HepG2 (cell line): ENCODE measurements around the gene AGBL1. TPM values are rescaled to one million over a fixed set of nuclear protein-coding genes. Genes with fewer than 3 reads are reported as not detected.

ENCODE experiments used
- ATAC-seq: fragments of 200-7000 bp; cut with Tn5 transposase; 3 replicates; pipeline ENCODE4 v1.9.1; 2020; ENCODE audit warnings: mild to moderate bottlenecking, moderate library complexity
- BruUV-seq: library from RNA; stranded (reverse); fragments of 400-500 nt; replicated peaks from 2 replicates; lab custom pipeline; 2021; lab: Mats Ljungman, UMichigan
- CTCF ChIA-PET: fragments of 300-600 bp; formaldehyde crosslinking; extraction: SDS; loops from one replicate; lab custom pipeline; 2021; ENCODE audit warnings: low total read pairs, inconsistent platforms, low intra/inter-chr PET ratio; lab: Yijun Ruan, JAX
- POLR2A ChIA-PET: fragments of 350-600 bp; sonication (Branson Sonifier 250); formaldehyde crosslinking; loops from one replicate; lab custom pipeline; 2020; ENCODE audit warnings: antibody characterized with exemption, inconsistent platforms; lab: Yijun Ruan, JAX
- DNase-seq: peaks from one replicate; pipeline ENCODE4 v3.0.0-alpha.2; 2015; ENCODE audit warnings: low spot score
- FAIRE-seq: peaks from 3 replicates; lab custom pipeline; 2011; peaks lifted over from hg19 to GRCh38; lab: Jason Lieb, UNC
- H2AFZ ChIP-seq: one replicate; pipeline ENCODE4 v1.6.1; 2011; ENCODE audit warnings: low read length, inconsistent platforms
- H3K27ac ChIP-seq: fragments of 300-600 bp; 3 replicates; pipeline ENCODE4 v1.8.0; 2011; ENCODE audit warnings: mixed run types, mild to moderate bottlenecking, mixed read lengths, low read length, inconsistent platforms; ENCODE audit not compliant: insufficient read depth; ENCODE audit errors: extremely low read length
- H3K27me3 ChIP-seq, 2 experiments: fragments of 200-600 bp in 1 of 2; 2 replicates in 1 of 2; 3 replicates in 1 of 2; pipeline versions ENCODE4 v1.6.0 to v1.8.0; 2011; ENCODE audit warnings: low read length in 2 of 2, mild to moderate bottlenecking in 2 of 2, moderate library complexity in 2 of 2, inconsistent platforms in 1 of 2; ENCODE audit not compliant: insufficient read depth in 2 of 2, control insufficient read depth in 1 of 2
- H3K36me3 ChIP-seq, 2 experiments: fragments of 200-600 bp in 1 of 2; replicated peaks in 1 of 2; 2 replicates in 1 of 2; 3 replicates in 1 of 2; pipeline versions ENCODE4 v1.5.1 to v1.8.0; 2011; ENCODE audit warnings: low read length in 2 of 2, inconsistent platforms in 1 of 2; ENCODE audit not compliant: insufficient read depth in 2 of 2, control insufficient read depth in 1 of 2
- H3K4me1 ChIP-seq: 2 replicates; pipeline ENCODE4 v1.5.1; 2012; ENCODE audit warnings: low read length, inconsistent platforms; ENCODE audit not compliant: insufficient read depth
- H3K4me2 ChIP-seq: 2 replicates; pipeline ENCODE4 v1.6.0; 2011; ENCODE audit warnings: low read depth, low read length, inconsistent platforms
- H3K4me3 ChIP-seq, 3 experiments: fragments of 200-600 bp in 1 of 3; sonication (generic), shearing (Covaris generic) in 1 of 3; replicated peaks in 1 of 3; 2 replicates each; pipeline ENCODE4 v1.5.1; 2011 to 2016; ENCODE audit warnings: low read length in 3 of 3, inconsistent platforms in 2 of 3, low read depth in 2 of 3, mild to moderate bottlenecking in 2 of 3, control low read depth in 1 of 3, mixed read lengths in 1 of 3; ENCODE audit not compliant: insufficient read depth in 1 of 3
- H3K79me2 ChIP-seq: one replicate; pipeline ENCODE4 v1.6.1; 2011; ENCODE audit warnings: low read length, inconsistent platforms; ENCODE audit not compliant: insufficient read depth
- H3K9ac ChIP-seq: 2 replicates; pipeline ENCODE4 v1.6.0; 2011; ENCODE audit warnings: mild to moderate bottlenecking, low read depth, low read length, inconsistent platforms; ENCODE audit not compliant: insufficient read depth
- H3K9me3 ChIP-seq: 2 replicates; pipeline ENCODE4 v1.5.1; 2012; ENCODE audit warnings: mild to moderate bottlenecking, low read length
- H4K20me1 ChIP-seq: 2 replicates; pipeline ENCODE4 v1.6.0; 2011; ENCODE audit warnings: inconsistent platforms, mild to moderate bottlenecking, low read length, moderate library complexity; ENCODE audit not compliant: insufficient read depth
- MAFF ChIP-seq: IDR thresholded peaks from 2 replicates; pipeline ENCODE4 v1.6.1; 2011; ENCODE audit warnings: low read depth, low read length, improper control_type of control experiment
- MAFK ChIP-seq, 2 experiments: IDR thresholded peaks in 1 of 2; conservative IDR thresholded peaks in 1 of 2; 2 replicates each; pipeline ENCODE4 v1.6.1; 2011; ENCODE audit warnings: improper control_type of control experiment in 2 of 2, low read length in 2 of 2
- WGBS: methylation state at CpG from one replicate; pipeline ENCODE4 v1.1.6; 2017; ENCODE audit warnings: low lambda C conversion rate; 5-methylcytosine and 5-hydroxymethylcytosine counted together
- in situ Hi-C: cut with HindIII; loops from 2 replicates; pipeline ENCODE4 v1.10.0; 2017; ENCODE audit warnings: low pct_unique_long_range_greater_than_20kb; ENCODE audit not compliant: extremely low pct_ligation_motif_present
- intact Hi-C: fragments of 100-400 bp; cut with micrococcal nuclease; formaldehyde crosslinking; loops from one replicate; pipeline ENCODE4 v1.10.0; 2022; ENCODE audit not compliant: unreplicated experiment
- polyA plus RNA-seq, 8 experiments: library from polyadenylated mRNA; depleted of rRNA in 3 of 8; stranded (reverse) in 7 of 8; unstranded in 1 of 8; fragments of >200 nt; fragmentation: Illumina TruSeq in 4 of 8; extraction: Trizol in 4 of 8; gene quantifications; 2 replicates each; pipeline versions ENCODE4 v1.2.1 to v1.2.3, GENCODE V29; 2011 to 2016; ENCODE audit warnings: low read depth in 4 of 8, missing spikeins in 1 of 8, mixed read lengths in 1 of 8; ENCODE audit not compliant: insufficient read depth in 1 of 8
- total RNA-seq, 5 experiments: library from RNA; depleted of rRNA; stranded (reverse); fragments of >200 nt; fragmentation: Illumina TruSeq; extraction: Trizol; gene quantifications; 2 replicates each; pipeline ENCODE4 v1.2.3, GENCODE V29; 2016; ENCODE audit warnings: low read depth in 1 of 5
- TF ChIP-seq, protein P1 (sequence below): IDR thresholded peaks from 2 replicates; pipeline ENCODE4 v1.6.1; 2016; ENCODE audit warnings: missing biosample characterization, missing genetic modification reagents, low read depth
- TF ChIP-seq, protein P2 (sequence below): sonication (generic); formaldehyde crosslinking; IDR thresholded peaks from 2 replicates; pipeline ENCODE4 v1.4.0; 2020; ENCODE audit warnings: mild to moderate bottlenecking, missing genetic modification reagents
- TF ChIP-seq, protein P3 (sequence below): sonication (generic); formaldehyde crosslinking; IDR thresholded peaks from 2 replicates; pipeline ENCODE4 v1.4.0; 2020; ENCODE audit warnings: missing genetic modification reagents, borderline replicate concordance

The AGBL1 gene
- total and polyA plus RNA-seq, 2 of the 13 experiments (the other 11 are each of a cell fraction or from before 2014, with no cell fraction given): 0.01 TPM; not detected in 1

DNA sequence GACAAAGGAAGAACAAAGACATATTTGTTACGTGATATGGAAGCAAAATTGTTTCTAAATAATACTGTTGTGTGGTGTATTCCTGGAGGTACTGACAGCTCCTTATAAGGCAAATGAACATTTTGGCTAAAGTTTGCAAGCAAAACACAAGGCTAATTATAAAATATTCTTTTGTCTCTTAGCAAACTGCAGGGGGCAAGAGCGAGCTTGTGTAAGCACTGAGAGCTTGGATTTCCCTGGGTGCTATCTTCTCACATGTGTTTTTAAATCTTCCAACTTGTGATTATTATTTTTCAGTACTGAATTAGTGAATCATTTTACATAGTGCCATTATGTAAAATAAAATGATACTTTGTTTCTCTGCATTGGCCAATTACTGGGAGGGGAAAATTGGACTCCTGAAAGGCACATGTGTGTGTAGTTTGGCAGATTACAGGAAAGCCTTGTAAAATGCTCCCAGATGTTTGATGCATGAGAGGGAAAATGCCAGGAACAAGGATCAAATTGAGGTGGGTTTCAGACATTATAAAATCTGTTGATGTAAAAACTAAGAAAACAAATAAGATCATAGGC lies 611.5 kb downstream of the AGBL1 start (continued):
- TF ChIP-seq, protein P1, sequence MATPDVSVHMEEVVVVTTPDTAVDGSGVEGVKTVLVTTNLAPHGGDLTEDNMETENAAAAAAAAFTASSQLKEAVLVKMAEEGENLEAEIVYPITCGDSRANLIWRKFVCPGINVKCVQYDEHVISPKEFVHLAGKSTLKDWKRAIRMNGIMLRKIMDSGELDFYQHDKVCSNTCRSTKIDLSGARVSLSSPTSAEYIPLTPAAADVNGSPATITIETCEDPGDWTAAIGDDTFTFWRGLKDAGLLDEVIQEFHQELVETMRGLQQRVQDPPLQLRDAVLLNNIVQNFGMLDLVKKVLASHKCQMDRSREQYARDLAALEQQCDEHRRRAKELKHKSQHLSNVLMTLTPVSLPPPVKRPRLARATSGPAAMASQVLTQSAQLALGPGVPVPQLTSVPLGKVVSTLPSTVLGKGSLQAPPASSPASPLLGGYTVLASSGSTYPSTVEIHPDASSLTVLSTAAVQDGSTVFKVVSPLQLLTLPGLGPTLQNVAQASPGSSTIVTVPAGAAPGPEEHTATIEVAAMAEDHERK (CRISPR knock-in tag): no peak
- TF ChIP-seq, protein P2, sequence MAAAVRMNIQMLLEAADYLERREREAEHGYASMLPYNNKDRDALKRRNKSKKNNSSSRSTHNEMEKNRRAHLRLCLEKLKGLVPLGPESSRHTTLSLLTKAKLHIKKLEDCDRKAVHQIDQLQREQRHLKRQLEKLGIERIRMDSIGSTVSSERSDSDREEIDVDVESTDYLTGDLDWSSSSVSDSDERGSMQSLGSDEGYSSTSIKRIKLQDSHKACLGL (CRISPR knock-in tag): no peak

DNA sequence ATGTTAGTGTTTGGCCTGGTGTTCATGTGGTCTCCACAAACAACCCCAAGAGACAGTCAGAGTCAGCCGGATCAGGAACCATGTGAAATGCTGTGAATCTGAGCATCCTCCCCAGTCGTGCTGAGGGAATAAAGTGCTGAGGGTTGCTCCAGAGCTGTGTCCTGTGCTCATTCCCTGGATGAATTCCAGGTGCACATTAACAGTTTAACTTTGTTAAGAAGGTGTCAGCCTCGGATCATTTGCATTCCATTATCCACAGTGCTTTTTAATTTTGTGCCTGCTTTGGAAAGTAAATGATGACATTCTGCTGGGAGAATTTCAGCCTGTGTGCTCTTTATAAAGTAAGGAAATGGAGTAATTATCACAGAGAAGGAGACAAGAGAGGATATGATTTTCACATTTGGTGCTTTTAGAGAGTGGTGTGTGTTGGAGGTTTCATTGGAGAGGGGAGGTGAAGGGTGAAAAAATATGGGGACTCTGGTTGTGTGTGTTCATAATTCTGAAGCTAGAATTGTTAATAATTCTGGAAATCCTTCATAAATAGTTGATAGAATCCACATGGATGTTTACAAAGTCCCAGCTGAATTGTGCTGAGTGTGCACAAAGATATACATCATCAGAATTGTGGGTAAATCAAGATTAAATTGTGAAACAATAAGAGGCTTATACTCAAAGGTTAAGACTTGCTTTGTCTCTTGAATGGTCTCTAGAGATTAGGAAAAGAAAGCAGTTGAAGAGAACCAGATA lies 621.4 kb downstream of the AGBL1 start:
- ATAC-seq: no peak
- peaks cover 88% of the 10 kb centered on the region for H3K9me3 ChIP-seq
- no peak overlapping the region for H3K4me3 ChIP-seq
- BruUV-seq: no TSS peak
- FAIRE-seq: no peak
- intact Hi-C loops (no loop called here), in situ Hi-C loops (no loop called here)
- H3K9ac ChIP-seq: no peak overlapping the region
- peak; percentile 86 to 94 for TF ChIP-seq MAFK (conservative IDR thresholded peaks at IDR 0.05 in 1 of 2, IDR thresholded peaks at IDR 0.05 in 1 of 2; ENCODE audit: low read length in 2 of 2)
- TF ChIP-seq, protein P3, sequence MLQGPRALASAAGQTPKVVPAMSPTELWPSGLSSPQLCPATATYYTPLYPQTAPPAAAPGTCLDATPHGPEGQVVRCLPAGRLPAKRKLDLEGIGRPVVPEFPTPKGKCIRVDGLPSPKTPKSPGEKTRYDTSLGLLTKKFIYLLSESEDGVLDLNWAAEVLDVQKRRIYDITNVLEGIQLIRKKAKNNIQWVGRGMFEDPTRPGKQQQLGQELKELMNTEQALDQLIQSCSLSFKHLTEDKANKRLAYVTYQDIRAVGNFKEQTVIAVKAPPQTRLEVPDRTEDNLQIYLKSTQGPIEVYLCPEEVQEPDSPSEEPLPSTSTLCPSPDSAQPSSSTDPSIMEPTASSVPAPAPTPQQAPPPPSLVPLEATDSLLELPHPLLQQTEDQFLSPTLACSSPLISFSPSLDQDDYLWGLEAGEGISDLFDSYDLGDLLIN (CRISPR knock-in tag): no peak
- peak; percentile 90 for TF ChIP-seq MAFF
- H2AFZ ChIP-seq: no peak overlapping the region
- H3K27ac ChIP-seq: no peak overlapping the region
- no peaks in the 10 kb centered on the region for H3K79me2 ChIP-seq
- POLR2A ChIA-PET: no interaction called here
- H3K4me1 ChIP-seq: no peaks in the 10 kb centered on the region
- no peaks in the 10 kb centered on the region for H4K20me1 ChIP-seq
- 0% methylated on average over 2 of the region's 3 CpGs for WGBS
- H3K27me3 ChIP-seq: no peaks in the 10 kb centered on the region
- DNase-seq: no peak
- CTCF ChIA-PET: no interaction called here
- no peak overlapping the region for H3K4me2 ChIP-seq
- H3K36me3 ChIP-seq: no peaks in the 10 kb centered on the region
